Esophagus squamous epithelium (tissue), 5 donors: ENCODE measurements around the gene EFHC1. TPM values are rescaled to one million over a fixed set of nuclear protein-coding genes. Genes with fewer than 3 reads are reported as not detected.
A peak's percentile ranks its signal among the peaks of the same experiment; 100 is the strongest.

Experiments
- DNase-seq: peaks from one replicate; lab custom pipeline; 2025; lab: John Stamatoyannopoulos, UW
- H3K27ac ChIP-seq, 4 donors: fragments of 200-600 bp; sonication (generic); one replicate each; pipeline ENCODE4 v1.5.1; 2016 to 2019; ENCODE audit warnings: mild to moderate bottlenecking in 1 of 4
- H3K27me3 ChIP-seq, 4 donors: fragments of 200-600 bp; sonication (generic); 1 replicate in 3 of 4; 2 replicates in 1 of 4; pipeline versions ENCODE4 v1.5.1 to v1.6.0; 2017 to 2021; ENCODE audit warnings: antibody characterized with exemption in 1 of 4
- H3K36me3 ChIP-seq, 3 donors: fragments of 200-600 bp; sonication (generic); one replicate each; pipeline ENCODE4 v1.5.1; 2016 to 2019
- H3K4me1 ChIP-seq, 3 donors: fragments of 200-600 bp; sonication (generic); one replicate each; pipeline ENCODE4 v1.5.1; 2017 to 2019
- H3K4me3 ChIP-seq, 4 donors: fragments of 200-600 bp; sonication (generic); 1 replicate in 3 of 4; 2 replicates in 1 of 4; pipeline ENCODE4 v1.5.1; 2016 to 2019; ENCODE audit warnings: mild to moderate bottlenecking in 2 of 4, moderate library complexity in 1 of 4
- H3K9me3 ChIP-seq, 3 donors: fragments of 200-600 bp; sonication (generic); one replicate each; pipeline ENCODE4 v1.5.1; 2016 to 2019
- POLR2A ChIP-seq, 4 donors: fragments of 450-650 bp; IDR thresholded peaks; one replicate each; pipeline ENCODE4 v1.6.1; 2017; ENCODE audit warnings: antibody characterized with exemption in 4 of 4, mild to moderate bottlenecking in 4 of 4, moderate library complexity in 3 of 4
- WGBS, 2 donors: methylation state at CpG; one replicate each; pipeline ENCODE4 v1.1.5; 2018; 5-methylcytosine and 5-hydroxymethylcytosine counted together
- intact Hi-C: fragments of 100-400 bp; cut with DNase I; formaldehyde crosslinking; loops from one replicate; pipeline ENCODE4 v1.15.0; 2022
- total RNA-seq, 4 donors: library from RNA; depleted of rRNA; stranded (reverse); fragments of >200 nt; gene quantifications; one replicate each; pipeline ENCODE4 v1.1.0, GENCODE V29; 2016
- TF ChIP-seq, protein P1 (sequence below), 6 experiments: fragments of 450-650 bp in 4 of 6; fragments of 200-600 bp in 2 of 6; sonication (generic) in 2 of 6; IDR thresholded peaks; one replicate each; pipeline ENCODE4 v1.5.1; 2016 to 2019; ENCODE audit warnings: antibody characterized with exemption in 6 of 6, mild to moderate bottlenecking in 4 of 6, moderate library complexity in 4 of 6
- donor health status: DM: yes; HTN: yes; CAD: no.

EFHC1 gene
- total RNA-seq, 4 donors from 2014 or later, result 4.0 to 17.5 (median 9.9) TPM

DNA sequence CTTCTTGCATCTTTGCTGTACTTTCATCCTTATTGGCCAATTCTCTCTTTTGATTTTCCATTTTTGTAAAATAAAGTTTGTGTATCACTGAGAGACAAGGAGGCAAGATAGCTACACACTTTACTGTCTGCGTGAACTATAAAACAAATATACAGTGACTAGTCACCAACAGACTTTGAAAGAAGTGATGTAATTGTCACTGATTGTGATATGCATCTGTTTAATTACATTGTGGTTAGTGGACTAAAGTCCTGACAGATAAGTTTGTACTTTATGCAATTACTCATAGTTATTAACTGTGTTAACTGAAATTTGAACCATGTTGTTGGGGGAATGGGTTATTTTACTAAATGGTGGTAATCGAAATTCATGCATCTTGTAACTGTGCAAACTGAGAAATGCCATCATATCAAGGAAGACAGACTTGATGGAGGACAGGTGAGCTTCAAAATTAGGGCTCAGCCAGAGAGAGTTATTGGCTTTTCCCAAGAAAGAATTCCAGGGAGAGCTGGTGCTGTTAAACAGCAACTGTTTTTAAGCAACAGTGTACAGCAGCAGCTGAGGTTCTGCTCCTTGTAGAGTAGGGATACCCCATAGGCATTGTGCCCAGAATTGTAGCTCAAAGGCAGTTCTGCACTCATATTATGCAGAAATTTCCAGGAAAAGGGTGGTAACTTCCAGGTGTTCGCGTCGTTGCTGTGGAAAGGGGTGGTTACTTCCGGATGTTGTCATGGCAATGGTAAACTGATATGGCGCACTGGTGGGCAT lies 62.9 kb downstream of the EFHC1 start:
- no peaks in the 10 kb centered on the region for H3K9me3 ChIP-seq
- no peak overlapping the region for H3K27ac ChIP-seq
- H3K27me3 ChIP-seq, result no peaks in the 10 kb centered on the region
- TF ChIP-seq, protein P1, sequence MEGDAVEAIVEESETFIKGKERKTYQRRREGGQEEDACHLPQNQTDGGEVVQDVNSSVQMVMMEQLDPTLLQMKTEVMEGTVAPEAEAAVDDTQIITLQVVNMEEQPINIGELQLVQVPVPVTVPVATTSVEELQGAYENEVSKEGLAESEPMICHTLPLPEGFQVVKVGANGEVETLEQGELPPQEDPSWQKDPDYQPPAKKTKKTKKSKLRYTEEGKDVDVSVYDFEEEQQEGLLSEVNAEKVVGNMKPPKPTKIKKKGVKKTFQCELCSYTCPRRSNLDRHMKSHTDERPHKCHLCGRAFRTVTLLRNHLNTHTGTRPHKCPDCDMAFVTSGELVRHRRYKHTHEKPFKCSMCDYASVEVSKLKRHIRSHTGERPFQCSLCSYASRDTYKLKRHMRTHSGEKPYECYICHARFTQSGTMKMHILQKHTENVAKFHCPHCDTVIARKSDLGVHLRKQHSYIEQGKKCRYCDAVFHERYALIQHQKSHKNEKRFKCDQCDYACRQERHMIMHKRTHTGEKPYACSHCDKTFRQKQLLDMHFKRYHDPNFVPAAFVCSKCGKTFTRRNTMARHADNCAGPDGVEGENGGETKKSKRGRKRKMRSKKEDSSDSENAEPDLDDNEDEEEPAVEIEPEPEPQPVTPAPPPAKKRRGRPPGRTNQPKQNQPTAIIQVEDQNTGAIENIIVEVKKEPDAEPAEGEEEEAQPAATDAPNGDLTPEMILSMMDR (IDR thresholded peaks at IDR 0.05), result no peak
- intact Hi-C loops, result no loop called here
- no peak for DNase-seq
- H3K4me3 ChIP-seq, result no peak overlapping the region
- no peaks in the 10 kb centered on the region for H3K4me1 ChIP-seq
- H3K36me3 ChIP-seq, result peaks cover 0 to 4% (median 0%) of the 10 kb centered on the region in 3 donors
- WGBS, 2 donors, result 83 to 88% methylated on average over 7 of the region's 7 CpGs

DNA sequence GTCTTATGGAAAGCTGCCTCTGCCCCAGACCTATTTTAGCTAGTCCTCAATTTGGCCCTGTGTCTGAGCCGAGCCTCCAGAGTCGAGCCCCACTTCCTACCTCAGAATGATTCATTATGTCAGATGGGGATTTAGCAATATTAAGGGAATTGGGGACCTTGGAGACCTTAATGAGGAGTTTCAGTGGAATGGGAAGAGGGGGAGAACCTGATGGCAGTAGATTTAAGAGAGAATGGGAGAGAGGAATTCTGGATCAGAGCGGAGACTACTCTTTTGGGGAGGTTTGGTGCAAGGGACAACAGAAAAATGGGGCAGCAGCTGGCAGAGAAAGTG lies 63.5 kb downstream of the EFHC1 start:
- H3K27ac ChIP-seq, result no peak overlapping the region
- no peak overlapping the region for H3K4me3 ChIP-seq
- DNase-seq, result no peak
- no peaks in the 10 kb centered on the region for H3K4me1 ChIP-seq
- WGBS, 2 donors, result 82 to 95% methylated on average over 3 of the region's 3 CpGs
- H3K27me3 ChIP-seq, result no peaks in the 10 kb centered on the region
- no peak for TF ChIP-seq POLR2A (IDR thresholded peaks at IDR 0.05)
- TF ChIP-seq, protein P1 (IDR thresholded peaks at IDR 0.05), result no peak
- H3K9me3 ChIP-seq, result no peaks in the 10 kb centered on the region
- intact Hi-C loops, result no loop called here
- H3K36me3 ChIP-seq, result peaks cover 0 to 4% (median 0%) of the 10 kb centered on the region in 3 donors

DNA sequence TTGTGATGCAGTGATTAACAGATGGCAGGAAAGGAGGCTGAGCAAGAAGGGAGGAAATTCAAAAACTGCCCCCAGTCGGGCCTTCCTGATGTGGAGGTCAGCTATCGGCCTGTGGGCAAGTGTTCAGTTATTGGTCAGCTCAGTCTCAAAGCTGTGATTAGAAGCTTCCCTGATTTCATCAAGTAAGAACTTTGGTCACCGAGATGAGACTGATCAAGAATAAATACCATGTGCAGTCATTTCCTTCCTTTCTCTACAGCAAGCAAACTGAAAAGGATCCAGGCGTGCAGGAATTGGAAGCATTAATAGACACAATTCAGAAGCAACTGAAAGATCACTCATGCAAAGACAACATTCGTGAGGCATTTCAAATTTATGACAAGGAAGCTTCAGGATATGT lies 69.7 kb downstream of the EFHC1 start:
- no peak for DNase-seq
- Histone ChIP-seq H3K4me1 (no peaks in the 10 kb centered on the region), H3K27ac (no peak overlapping the region), H3K4me3 (no peak overlapping the region), H3K9me3 (no peaks in the 10 kb centered on the region), H3K27me3 (no peaks in the 10 kb centered on the region), H3K36me3 (no peaks in the 10 kb centered on the region)
- WGBS, 2 donors, result 68 to 71% methylated on average over 5 of the region's 5 CpGs
- intact Hi-C loops, result no loop called here
- no peak for TF ChIP-seq POLR2A (IDR thresholded peaks at IDR 0.05)

DNA sequence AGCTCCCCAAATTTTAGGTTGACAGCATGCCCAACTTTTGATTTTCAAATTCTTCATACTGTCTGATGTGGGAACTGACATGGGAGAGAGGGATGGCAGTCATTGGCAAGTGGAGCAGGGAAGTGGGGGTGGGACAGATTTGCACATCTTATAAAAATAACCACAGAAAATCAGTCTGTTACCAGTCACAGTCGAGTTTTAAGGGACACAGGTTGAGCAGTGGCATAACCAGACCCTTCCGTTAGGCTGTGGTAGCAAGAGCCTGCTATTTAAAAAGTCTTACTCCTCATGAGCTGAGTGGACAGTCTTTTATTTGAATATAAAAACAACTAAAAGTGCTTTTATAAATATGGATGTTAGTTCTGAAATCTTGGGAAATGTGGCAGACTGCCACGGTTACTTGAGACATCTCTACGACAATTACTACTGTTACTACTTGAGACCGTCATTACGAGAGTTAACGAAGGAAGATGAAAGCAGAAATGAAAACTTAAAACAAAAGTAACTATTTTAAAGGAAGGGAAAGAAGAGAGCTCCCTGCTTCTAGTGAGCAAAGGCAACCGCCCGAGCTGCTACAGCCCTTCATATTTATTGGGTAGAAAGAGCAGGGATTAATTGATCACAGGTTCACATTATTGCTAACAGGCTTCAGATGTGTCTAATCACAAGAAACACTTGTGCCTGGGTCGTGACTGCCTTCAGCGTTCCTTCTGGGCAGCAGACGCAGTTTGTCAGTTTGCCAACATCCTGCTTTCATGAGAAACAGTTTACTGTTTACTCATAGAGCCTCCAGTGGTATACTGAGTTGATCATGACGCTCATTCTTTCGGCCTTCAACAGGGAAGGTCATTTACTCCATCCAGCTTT lies 71.3 kb downstream of the EFHC1 start:
- TF ChIP-seq, protein P1 (IDR thresholded peaks at IDR 0.05), result no peak
- TF ChIP-seq POLR2A (IDR thresholded peaks at IDR 0.05), result peak in 1 of 4 donors; percentile 16
- Histone ChIP-seq H3K27me3 (no peaks in the 10 kb centered on the region), H3K27ac (peak overlapping the region in 2 of 4 donors; percentile 18 to 38), H3K36me3 (no peaks in the 10 kb centered on the region), H3K4me3 (no peak overlapping the region), H3K9me3 (no peaks in the 10 kb centered on the region), H3K4me1 (no peaks in the 10 kb centered on the region)
- WGBS, 2 donors, result 64 to 67% methylated on average over 14 of the region's 14 CpGs
- DNase-seq, result no peak
- intact Hi-C loops, result no loop called here

- peaks cover 0 to 5% (median 4%) of the 10 kb centered on the region in 3 donors for H3K4me1 ChIP-seq
- H3K27me3 ChIP-seq, result no peaks in the 10 kb centered on the region
- no peak for DNase-seq
- H3K36me3 ChIP-seq, result no peaks in the 10 kb centered on the region
- intact Hi-C loops, result no loop called here
- H3K27ac ChIP-seq, result no peak overlapping the region
- no peaks in the 10 kb centered on the region for H3K9me3 ChIP-seq
- TF ChIP-seq POLR2A (IDR thresholded peaks at IDR 0.05), result no peak
- TF ChIP-seq, protein P1 (IDR thresholded peaks at IDR 0.05), result no peak
- no peak overlapping the region for H3K4me3 ChIP-seq
- 60 to 61% methylated on average over 3 of the region's 3 CpGs for WGBS, 2 donors
Measured at GRCh38 chr6:52493669-52494068, 73.5 kb downstream of the EFHC1 start.
